Measurements from ENCODE around the gene TMEM255B.

TMEM255B gene

DNA sequence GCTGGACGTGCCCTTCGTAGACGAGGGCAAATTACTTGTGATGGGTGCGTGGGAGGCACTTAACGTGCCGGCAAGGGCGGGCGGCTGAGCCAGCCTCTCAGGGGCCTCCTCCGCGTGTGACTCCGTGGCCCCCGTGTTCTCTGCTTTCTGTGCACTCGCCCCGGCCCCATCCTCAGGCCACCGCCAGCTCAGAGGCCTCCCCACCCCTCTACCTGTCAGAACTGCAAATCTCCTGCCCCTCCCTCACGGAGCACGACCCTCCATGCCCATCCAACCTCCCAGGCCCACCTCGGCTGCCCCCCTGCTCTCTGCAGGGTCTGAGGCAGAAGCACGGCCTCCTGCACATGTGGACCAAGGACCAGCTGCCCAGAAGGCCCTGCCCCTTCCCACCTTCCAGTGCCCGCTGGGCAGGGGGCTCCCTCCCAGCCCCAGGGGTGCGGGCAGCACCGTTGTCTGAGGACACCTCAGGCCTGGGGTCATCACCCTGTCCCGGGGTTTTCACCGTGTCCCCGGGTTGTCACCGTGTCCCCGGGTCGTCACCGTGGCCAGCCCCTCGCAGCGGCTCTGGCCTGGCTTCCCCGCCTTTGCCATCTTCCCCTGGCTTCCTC is 44.5 kb downstream of the TMEM255B start:
- DNase-seq (ENCODE audit: low read depth in 2 of 2), result no peak

DNA sequence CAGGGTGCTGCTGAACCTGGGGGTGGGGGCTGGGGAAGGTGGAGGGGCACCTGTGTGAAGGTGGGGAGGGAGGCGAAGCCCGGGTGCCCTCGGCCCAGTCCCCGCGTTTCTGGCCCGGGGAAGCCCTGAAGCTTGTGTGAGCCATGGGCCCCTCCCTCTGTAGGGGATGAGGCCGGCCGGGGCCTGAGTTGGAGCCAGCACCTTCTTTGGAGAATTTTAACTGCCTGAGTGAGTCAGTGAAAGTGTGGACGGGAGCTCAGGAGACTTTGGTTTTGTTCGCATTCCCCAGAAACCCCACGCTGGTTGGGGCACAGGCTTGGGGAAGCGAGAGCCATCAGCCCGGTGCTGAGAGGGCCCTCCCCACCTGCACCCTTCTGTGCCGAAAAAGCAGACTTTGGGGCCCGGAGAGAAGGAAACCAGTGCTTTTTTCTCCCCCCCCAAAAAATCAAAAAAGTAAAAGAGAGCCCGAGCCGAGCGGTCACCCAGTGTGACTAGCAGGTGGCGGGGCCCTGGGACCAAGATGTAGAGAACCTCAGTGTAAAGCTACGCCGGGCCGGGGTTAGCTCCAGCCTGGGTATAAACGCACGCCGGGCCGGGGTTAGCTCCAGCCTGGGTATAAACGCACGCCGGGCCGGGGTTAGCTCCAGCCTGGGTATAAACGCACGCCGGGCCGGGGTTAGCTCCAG is 45.1 kb downstream of the TMEM255B start:
- DNase-seq (ENCODE audit: low read depth in 2 of 2), result no peak

DNA sequence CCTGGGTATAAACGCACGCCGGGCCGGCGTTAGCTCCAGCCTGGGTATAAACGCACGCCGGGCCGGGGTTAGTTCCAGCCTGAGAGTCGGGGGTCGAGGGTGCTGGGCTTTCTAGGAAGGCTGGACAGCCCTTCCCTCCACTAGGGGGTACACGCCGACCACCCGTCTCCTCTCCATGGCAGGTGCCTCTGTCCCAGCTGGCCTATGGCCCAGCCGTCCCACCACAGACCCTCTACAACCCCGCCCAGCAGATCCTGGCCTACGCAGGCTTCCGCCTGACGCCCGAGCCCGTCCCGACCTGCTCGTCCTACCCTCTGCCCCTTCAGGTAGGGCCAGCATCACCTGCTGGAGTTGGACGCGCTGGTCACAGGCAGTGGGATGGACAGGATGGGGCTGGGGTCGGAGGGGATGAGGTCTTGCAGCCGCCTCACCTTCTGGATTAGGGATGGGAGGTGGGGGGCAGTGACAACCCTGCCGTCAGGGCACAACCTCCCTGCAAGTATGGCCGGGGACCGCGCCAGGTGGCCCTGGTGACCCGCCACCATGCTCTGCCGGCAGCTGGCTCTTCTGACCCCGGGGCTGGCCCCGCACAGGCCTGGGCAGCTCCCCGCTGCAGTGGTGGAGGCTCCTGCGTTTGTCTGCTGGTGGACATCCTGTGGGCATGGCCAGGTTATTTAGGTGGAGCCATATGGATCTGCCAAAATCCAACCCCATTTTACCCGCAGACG is 45.8 kb downstream of the TMEM255B start:
- DNase-seq (ENCODE audit: low read depth in 2 of 2), result no peak

GRCh38 chr13:113805431-113806103 is 46.5 kb downstream of the TMEM255B start:
- no peak for DNase-seq (ENCODE audit: low read depth in 2 of 2)

DNA sequence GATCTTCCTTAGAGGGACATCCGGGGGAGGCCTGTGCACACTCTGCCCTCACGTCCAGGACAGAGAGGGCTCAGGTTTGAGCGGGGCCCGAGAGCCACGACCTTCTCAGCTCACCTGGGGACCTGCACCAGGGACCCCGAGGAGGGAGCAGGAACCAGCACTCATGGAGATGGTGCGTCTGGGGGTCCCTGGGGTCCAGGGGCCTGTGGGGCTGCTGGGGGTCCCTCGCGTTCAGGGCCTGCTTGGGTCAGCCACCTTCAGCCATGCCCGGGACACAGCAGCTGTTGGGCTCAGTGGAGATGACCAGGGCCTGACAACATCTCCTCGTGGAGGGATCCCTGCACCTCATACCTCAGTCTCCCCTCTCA is 47.1 kb downstream of the TMEM255B start:
- no peak for DNase-seq (ENCODE audit: low read depth in 2 of 2)

DNA sequence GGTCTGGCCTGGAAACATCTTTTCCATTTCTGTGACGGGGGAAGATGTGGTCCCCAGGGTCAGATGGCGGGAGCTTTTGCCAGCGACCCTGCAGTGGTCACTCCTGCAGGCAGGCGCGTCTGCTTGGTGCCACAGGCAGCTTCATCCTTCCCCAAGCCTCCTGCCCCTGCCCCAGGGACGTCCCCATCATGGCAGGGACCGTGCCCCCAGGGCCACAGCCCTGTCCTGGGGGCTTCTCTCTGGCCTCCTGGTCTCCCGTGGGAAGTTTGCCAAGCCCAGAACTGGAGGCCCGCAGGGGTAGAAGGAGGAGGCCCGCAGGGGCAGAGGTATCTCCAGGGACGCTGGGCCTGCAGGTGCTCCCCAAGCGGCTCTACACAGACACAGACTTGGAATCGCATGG is 47.5 kb downstream of the TMEM255B start:
- no peak for DNase-seq (ENCODE audit: low read depth in 2 of 2)

- DNase-seq (ENCODE audit: low read depth in 2 of 2), result no peak
Observed at GRCh38 chr13:113808058-113808834, 49.2 kb downstream of the TMEM255B start.

DNA sequence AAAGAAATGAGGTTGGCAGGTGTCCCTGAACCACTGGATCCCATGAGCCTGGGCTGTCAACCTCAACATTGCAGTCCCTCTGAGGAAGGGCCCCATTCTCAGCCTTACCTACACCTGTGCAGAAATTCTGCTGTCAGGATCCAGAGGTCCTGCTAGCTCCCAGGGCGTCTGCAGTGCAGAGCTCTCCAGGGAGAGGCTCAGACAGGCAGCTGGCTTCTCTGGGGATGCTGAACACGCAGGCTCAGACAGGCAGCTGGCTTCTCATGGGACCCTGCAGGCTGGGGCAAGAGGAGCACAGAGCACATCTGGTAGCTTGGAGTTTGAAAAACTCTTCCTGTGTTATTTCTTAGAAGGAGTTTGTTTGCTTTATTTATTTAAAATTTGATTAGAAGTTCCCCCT is 50.9 kb downstream of the TMEM255B start:
- DNase-seq (ENCODE audit: low read depth in 2 of 2), result no peak

- no peak for DNase-seq (ENCODE audit: low read depth in 2 of 2)
Observed at GRCh38 chr13:113810640-113811039, 51.6 kb downstream of the TMEM255B start.

DNA sequence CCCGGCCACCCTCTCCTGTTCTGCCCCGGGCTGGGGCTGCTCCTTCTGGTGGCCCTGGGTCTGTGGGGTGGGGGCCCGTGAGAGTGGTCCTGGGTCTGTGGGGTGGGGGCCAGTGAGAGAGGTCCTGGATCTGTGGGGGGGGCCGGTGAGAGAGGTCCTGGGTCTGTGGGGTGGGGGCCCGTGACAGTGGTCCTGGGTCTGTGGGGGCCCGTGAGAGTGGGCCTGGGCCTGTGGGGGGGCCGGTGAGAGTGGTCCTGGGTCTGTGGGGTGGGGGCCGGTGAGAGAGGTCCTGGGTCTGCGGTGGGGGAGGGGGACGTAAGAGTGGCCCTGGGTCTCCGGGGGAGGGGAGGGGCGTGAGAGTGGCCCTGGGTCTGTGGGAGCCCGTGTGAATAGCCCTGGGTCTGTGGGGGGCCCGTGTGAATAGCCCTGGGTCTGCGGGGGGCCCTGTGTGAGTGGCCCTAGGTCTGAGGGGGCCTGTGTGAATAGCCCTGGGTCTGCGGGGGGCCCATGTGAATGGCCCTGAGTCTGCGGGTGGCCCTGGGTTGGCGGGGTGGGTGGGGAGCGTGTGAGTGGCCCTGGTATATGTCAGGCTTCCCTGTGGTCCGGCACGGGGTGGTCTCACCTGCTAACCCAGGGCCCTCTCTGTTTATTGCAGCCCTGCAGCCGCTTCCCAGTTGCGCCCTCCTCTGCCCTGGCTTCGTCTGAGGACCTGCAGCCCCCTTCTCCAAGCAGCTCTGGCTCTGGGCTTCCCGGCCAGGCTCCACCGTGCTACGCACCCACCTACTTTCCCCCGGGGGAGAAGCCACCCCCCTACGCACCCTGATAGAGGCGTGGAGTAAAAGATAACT is 52.3 kb downstream of the TMEM255B start:
- no peak for DNase-seq (ENCODE audit: low read depth in 2 of 2)

DNA sequence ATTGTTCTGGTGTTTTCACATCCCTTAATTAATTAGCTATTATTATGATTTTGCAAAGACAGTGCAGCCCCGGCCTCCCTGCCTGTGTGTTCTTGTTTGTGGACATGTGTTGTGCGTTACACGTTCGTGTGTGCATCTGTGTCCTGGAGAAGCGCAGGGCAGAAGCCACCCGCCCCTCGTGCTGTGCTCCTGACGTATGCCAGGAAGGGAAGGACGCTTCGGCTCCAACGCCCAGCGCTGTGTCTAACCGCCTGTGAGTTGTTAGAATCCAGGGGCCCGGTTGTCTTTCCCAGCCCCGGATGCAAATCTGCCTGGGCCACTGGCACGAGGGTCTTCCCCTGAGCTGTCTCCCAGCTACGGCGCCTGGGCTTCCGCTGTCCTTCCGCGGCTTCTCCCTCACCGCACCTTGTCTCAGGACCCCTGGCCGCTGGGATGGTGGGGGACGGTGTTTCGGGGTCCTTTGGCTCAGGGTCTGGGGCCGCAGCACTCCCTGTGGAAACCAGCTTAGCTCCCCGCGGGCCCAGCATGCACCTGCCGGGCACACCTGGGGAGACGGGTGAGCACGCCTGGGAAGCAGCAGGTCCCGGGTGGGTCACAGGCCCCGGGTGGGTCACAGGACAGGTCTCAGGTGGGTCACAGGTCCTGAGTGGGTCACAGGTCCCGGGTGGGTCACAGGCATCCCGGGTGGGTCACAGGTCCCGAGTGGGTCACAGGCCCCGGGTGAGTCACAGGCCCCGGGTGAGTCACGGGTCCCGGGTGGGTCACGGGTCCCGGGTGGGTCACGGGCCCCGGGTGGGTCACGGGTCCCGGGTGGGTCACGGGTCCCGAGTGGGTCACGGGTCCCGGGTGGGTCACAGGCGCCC is 53.4 kb downstream of the TMEM255B start:
- DNase-seq (ENCODE audit: low read depth in 2 of 2), result no peak

- DNase-seq (ENCODE audit: low read depth in 2 of 2), result no peak
Observed at GRCh38 chr13:113813070-113813748, 54.2 kb downstream of the TMEM255B start.

GRCh38 chr13:113813749-113814434 is 54.9 kb downstream of the TMEM255B start:
- no peak for DNase-seq (ENCODE audit: low read depth in 2 of 2)

- no peak for DNase-seq (ENCODE audit: low read depth in 2 of 2)
Observed at GRCh38 chr13:113814435-113814821, 55.4 kb downstream of the TMEM255B start.

DNA sequence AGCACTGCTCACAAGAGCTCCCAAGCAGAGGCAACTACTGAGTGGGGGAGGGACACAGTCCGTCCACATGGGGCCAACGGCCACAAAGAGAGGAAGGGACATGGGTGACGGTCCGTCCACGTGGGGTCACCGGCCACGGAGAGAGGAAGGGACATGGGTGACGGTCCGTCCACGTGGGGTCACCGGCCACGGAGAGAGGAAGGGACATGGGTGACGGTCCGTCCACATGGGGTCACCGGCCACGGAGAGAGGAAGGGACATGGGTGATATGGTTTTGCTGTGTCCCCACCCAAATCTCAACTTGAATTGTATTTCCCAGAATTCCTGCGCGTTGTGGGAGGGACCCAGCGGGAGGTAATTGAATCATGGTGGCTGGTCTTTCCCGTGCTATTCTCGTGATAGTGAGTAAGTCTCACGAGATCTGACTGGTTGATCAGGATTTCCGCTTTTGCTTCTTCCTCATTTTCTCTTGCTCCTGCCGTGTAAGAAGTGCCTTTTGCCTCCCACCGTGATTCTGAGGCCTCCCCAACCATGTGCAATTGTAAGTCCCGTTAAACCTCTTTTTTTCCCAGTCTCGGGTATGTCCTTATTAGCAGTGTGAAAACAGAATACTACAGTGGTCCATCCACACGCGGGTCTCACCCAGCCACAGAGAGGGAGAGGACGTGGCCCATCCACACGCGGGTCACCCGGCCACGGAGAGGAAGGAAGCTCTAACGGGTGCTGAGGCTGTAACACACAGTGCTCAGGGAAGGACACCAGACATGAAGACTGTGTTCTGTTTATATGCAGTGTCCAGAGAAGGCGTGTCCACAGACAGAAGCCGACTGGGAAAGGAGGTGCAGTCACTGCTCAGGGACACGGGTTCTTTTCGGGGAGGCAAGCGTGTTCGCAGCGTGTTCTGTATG is 56.4 kb downstream of the TMEM255B start:
- peak in 1 of 2 donors; percentile 14 for DNase-seq (ENCODE audit: low read depth in 2 of 2)

GRCh38 chr13:113816254-113816929 is 57.4 kb downstream of the TMEM255B start:
- DNase-seq (ENCODE audit: low read depth in 2 of 2), result no peak
